A673 (cell line): ENCODE measurements around the gene PFDN2. TPM values are rescaled to one million over a fixed set of nuclear protein-coding genes. Genes with fewer than 3 reads are reported as not detected.

Experiments
- BruUV-seq: library from RNA; stranded (reverse); fragments of 400-500 nt; replicated peaks from 2 replicates; lab custom pipeline; 2021; lab: Mats Ljungman, UMichigan
- CTCF ChIA-PET: fragments of 300-600 bp; sonication (Branson Sonifier 250); formaldehyde crosslinking; loops from one replicate; lab custom pipeline; 2022; ENCODE audit warnings: antibody characterized with exemption; lab: Charles Lee
- POLR2A ChIA-PET: fragments of 300-600 bp; sonication (Branson Sonifier 250); formaldehyde crosslinking; loops from one replicate; lab custom pipeline; 2022; ENCODE audit warnings: antibody characterized with exemption; ENCODE audit not compliant: low non-redundant PET; lab: Charles Lee
- DNase-seq: peaks from one replicate; pipeline ENCODE4 v3.0.0-alpha.2; 2015; ENCODE audit warnings: low spot score
- H3K27ac ChIP-seq: fragments of 200-600 bp; sonication (generic); 2 replicates; pipeline ENCODE4 v1.5.1; 2016; ENCODE audit warnings: mixed run types, low read depth, mild to moderate bottlenecking, mixed read lengths, antibody characterized with exemption, low read length; ENCODE audit not compliant: poor library complexity, severe bottlenecking
- H3K27me3 ChIP-seq: fragments of 200-600 bp; sonication (generic); replicated peaks from 2 replicates; pipeline ENCODE4 v1.6.1; 2017; ENCODE audit warnings: mixed run types, low read depth, mild to moderate bottlenecking, mixed read lengths, antibody characterized with exemption, low read length; ENCODE audit not compliant: insufficient read depth, poor library complexity
- H3K36me3 ChIP-seq: fragments of 200-600 bp; sonication (generic); 2 replicates; pipeline ENCODE4 v1.6.1; 2016; ENCODE audit warnings: mixed run types, mild to moderate bottlenecking, mixed read lengths, antibody characterized with exemption, low read length; ENCODE audit not compliant: insufficient read depth, poor library complexity, severe bottlenecking
- H3K4me1 ChIP-seq: fragments of 200-600 bp; sonication (generic); 2 replicates; pipeline ENCODE4 v1.6.1; 2017; ENCODE audit warnings: mixed run types, mild to moderate bottlenecking, mixed read lengths, antibody characterized with exemption, low read length; ENCODE audit not compliant: insufficient read depth, poor library complexity, severe bottlenecking
- H3K4me3 ChIP-seq: fragments of 200-600 bp; sonication (generic); 2 replicates; pipeline ENCODE4 v1.5.1; 2016; ENCODE audit warnings: low read depth, mixed run types, mild to moderate bottlenecking, mixed read lengths, low read length; ENCODE audit not compliant: poor library complexity, severe bottlenecking
- H3K9me3 ChIP-seq: fragments of 200-600 bp; sonication (generic); 2 replicates; pipeline ENCODE4 v1.6.1; 2016; ENCODE audit warnings: mixed run types, low read depth, mild to moderate bottlenecking, mixed read lengths, antibody characterized with exemption, low read length; ENCODE audit not compliant: poor library complexity, severe bottlenecking
- EZH2 ChIP-seq: fragments of 200-600 bp; sonication (generic); IDR thresholded peaks from 2 replicates; pipeline ENCODE4 v1.6.1; 2017; ENCODE audit warnings: borderline replicate concordance, low read depth, mild to moderate bottlenecking, mixed read lengths, antibody characterized with exemption, low read length; ENCODE audit not compliant: poor library complexity, severe bottlenecking
- intact Hi-C: fragments of 100-400 bp; cut with micrococcal nuclease; formaldehyde crosslinking; loops from one replicate; pipeline ENCODE4 v1.10.0; 2022; ENCODE audit not compliant: unreplicated experiment
- total RNA-seq: library from RNA; stranded (reverse); gene quantifications from 2 replicates; pipeline ENCODE4 v1.2.3, GENCODE V29; 2021
- TF ChIP-seq, protein P1 (sequence below): fragments of 300-800, 200-600 bp; sonication (generic); conservative IDR thresholded peaks from 2 replicates; pipeline ENCODE4 v1.5.1; 2017; ENCODE audit warnings: low read depth, mild to moderate bottlenecking, antibody characterized with exemption, low read length, moderate library complexity, mixed read lengths

The PFDN2 gene
- total RNA-seq, 1 experiment from 2014 or later, result 131 TPM

DNA sequence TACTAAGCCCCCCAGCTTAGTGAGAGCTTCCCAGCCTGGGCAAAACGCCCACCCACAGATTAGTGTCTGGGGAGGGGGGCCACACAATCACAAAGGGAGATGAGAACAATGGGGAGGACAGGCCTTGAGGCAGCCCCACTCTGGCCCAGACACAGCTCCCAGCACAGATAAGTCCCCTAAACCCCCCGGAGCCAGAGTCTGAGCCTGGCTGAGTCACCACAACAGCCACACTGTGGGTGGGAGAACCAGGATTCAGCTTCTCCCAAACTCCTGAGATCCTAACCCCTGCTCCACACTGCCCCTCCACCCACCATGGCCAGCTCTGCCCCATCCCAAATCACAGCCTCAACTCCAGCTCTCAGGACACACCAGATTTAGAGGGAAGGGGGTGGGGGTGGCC is 32.7 kb downstream of the PFDN2 start:
- Histone ChIP-seq H3K27me3 (no peaks in the 10 kb centered on the region), H3K27ac (no peak overlapping the region), H3K4me1 (no peaks in the 10 kb centered on the region), H3K36me3 (no peaks in the 10 kb centered on the region), H3K9me3 (no peaks in the 10 kb centered on the region), H3K4me3 (no peak overlapping the region)
- TF ChIP-seq EZH2, result no peak
- TF ChIP-seq, protein P1, sequence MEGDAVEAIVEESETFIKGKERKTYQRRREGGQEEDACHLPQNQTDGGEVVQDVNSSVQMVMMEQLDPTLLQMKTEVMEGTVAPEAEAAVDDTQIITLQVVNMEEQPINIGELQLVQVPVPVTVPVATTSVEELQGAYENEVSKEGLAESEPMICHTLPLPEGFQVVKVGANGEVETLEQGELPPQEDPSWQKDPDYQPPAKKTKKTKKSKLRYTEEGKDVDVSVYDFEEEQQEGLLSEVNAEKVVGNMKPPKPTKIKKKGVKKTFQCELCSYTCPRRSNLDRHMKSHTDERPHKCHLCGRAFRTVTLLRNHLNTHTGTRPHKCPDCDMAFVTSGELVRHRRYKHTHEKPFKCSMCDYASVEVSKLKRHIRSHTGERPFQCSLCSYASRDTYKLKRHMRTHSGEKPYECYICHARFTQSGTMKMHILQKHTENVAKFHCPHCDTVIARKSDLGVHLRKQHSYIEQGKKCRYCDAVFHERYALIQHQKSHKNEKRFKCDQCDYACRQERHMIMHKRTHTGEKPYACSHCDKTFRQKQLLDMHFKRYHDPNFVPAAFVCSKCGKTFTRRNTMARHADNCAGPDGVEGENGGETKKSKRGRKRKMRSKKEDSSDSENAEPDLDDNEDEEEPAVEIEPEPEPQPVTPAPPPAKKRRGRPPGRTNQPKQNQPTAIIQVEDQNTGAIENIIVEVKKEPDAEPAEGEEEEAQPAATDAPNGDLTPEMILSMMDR, result no peak
- BruUV-seq, result no TSS peak
- no peak for DNase-seq
- intact Hi-C loops, result no loop called here
- CTCF ChIA-PET, result no interaction called here
- POLR2A ChIA-PET, result interaction anchor here (0.7 kb wide), 1 partner anchor 39 kb away, joined by 4 read pairs; the partner anchor contains the start of gene USF1

DNA sequence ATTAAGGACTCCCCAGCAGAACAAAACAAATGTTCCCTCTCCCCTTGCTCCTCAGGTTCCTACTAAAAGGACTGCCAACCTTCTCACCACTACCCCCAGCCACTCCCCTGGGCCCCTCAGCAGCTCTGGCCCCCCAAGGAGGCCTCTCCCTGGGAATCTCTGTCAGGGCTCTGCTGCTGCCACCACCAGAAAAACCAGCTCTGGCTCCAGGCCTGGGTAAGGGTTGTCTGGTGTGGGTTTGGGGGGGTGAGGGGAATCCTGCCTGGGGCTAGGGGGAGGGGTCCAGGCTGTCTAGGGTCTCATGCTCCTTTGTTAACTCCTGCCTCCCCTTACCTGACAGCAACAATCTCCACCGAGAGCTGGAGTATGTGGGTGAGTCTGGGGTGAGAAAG is 33.2 kb downstream of the PFDN2 start:
- intact Hi-C loops, result no loop called here
- ChIA-PET POLR2A (interaction anchor here (0.7 kb wide), 1 partner anchor 39 kb away, joined by 4 read pairs; the partner anchor contains the start of gene USF1), CTCF (no interaction called here)

DNA sequence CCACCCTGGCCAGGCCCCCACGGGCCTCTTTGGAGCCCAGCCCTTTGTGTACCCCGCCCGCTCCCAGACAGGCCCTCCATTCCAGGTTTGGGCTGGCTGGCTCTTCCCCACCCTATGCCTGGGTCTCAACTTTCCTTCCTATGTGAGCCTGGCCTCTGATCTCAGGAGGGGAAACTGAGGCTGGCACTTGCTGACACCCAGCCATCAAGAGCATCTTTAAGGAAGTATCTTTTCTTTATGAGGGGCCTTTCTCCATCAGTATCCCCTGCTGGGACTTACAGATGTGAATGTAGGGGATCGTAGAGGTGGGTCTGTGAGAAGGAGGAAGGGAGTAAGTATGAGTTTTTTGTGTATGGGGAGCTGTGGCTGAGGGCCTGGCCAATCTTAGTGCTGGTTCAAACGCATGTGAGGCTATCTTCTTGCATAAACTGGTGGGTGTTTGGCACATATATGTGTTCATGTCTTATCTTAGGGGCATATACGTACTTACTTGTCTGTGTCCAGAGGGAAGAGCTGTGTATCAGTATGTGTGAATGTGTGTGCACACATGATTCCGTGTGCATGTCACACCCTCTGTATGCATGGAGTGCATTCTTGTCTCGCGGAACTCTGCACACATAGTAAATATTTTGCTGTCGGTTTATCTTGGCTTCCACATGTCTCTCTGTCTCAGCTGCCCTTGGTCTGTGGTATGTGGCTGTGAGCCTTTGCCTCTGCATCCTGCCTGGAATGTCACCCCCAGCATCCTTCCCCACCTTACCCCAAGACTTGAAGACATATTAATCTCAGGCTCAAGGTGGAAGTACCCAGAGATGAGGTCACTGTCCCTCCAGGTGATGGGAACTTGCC is 33.9 kb downstream of the PFDN2 start:
- Histone ChIP-seq H3K9me3 (no peaks in the 10 kb centered on the region), H3K27ac (no peak overlapping the region), H3K4me1 (no peaks in the 10 kb centered on the region), H3K27me3 (no peaks in the 10 kb centered on the region), H3K4me3 (no peak overlapping the region), H3K36me3 (no peaks in the 10 kb centered on the region)
- no peak for DNase-seq
- ChIA-PET CTCF (no interaction called here), POLR2A (interaction anchor here (0.7 kb wide), 1 partner anchor 14 kb away, joined by 5 read pairs; no protein-coding TSS in a partner anchor)
- no TSS peak for BruUV-seq
- TF ChIP-seq, protein P1, result no peak
- TF ChIP-seq EZH2, result no peak
- intact Hi-C loops, result no loop called here

More for the DNA sequence above, 33.2 kb downstream of the PFDN2 start:
- Histone ChIP-seq H3K36me3 (no peaks in the 10 kb centered on the region), H3K27ac (no peak overlapping the region), H3K4me3 (no peak overlapping the region), H3K27me3 (no peaks in the 10 kb centered on the region), H3K4me1 (no peaks in the 10 kb centered on the region), H3K9me3 (no peaks in the 10 kb centered on the region)
- TF ChIP-seq, protein P1, result no peak
- no peak for DNase-seq
- BruUV-seq, result no TSS peak
